ENCODE data around the gene NOL3.

Gene NOL3

GRCh38 chr16:67183284-67183626 lies 12.9 kb downstream of the NOL3 start:
- H3K27ac ChIP-seq, result peak overlapping the region; percentile 95
- TF ChIP-seq CTCF (conservative IDR thresholded peaks at IDR 0.05; ENCODE audit: low read depth), result no peak
- no peak for DNase-seq (ENCODE audit: low spot score)
- POLR2A ChIA-PET (ENCODE audit: low non-redundant PET), result no interaction called here
- CTCF ChIA-PET, result interaction anchor here (0.5 to 1.0 kb wide), 2 partner anchors 28 to 113 kb away, joined by 3 to 6 read pairs; no protein-coding TSS in a partner anchor

GRCh38 chr16:67183627-67184452 lies 13.5 kb downstream of the NOL3 start, which contains the start of gene MATCAP1:
TSS of gene MATCAP1 (minus strand) at chr16:67183963. CDS start at chr16:67180610, 3,353 bp downstream.
- peak within 1 kb of the TSS; percentile 95 for H3K27ac ChIP-seq
- ChIA-PET CTCF (interaction anchor here (0.5 to 2.0 kb wide), 7 partner anchors 14 to 967 kb away, joined by 3 to 9 read pairs (median 4); no protein-coding TSS in a partner anchor), POLR2A (ENCODE audit: low non-redundant PET) (no interaction called here)
- no peak for TF ChIP-seq CTCF (conservative IDR thresholded peaks at IDR 0.05; ENCODE audit: low read depth)
- peak; percentile 99 for DNase-seq (ENCODE audit: low spot score)

- no peak for TF ChIP-seq CTCF (conservative IDR thresholded peaks at IDR 0.05; ENCODE audit: low read depth)
- DNase-seq (ENCODE audit: low spot score), result no peak
- H3K27ac ChIP-seq, result peak overlapping the region; percentile 95
- POLR2A ChIA-PET (ENCODE audit: low non-redundant PET), result no interaction called here
- CTCF ChIA-PET, result interaction anchor here (0.6 to 2.0 kb wide), 14 partner anchors 9 to 966 kb away, joined by 3 to 9 read pairs (median 4); partner anchors contain the start of genes NOL3 and TMEM208
Measured at GRCh38 chr16:67184453-67184994, 14.2 kb downstream of the NOL3 start.

GRCh38 chr16:67184995-67185650 lies 14.8 kb downstream of the NOL3 start:
- peak; percentile 86 for TF ChIP-seq CTCF (conservative IDR thresholded peaks at IDR 0.05; ENCODE audit: low read depth)
- H3K27ac ChIP-seq, result peak overlapping the region; percentile 95
- CTCF ChIA-PET, result interaction anchor here (0.6 to 2.0 kb wide), 15 partner anchors 9 to 965 kb away, joined by 3 to 9 read pairs (median 4); partner anchors contain the start of genes NOL3, TMEM208 and TRADD
- peak; percentile 70 for DNase-seq (ENCODE audit: low spot score)
- POLR2A ChIA-PET (ENCODE audit: low non-redundant PET), result no interaction called here

GRCh38 chr16:67185651-67186134 lies 15.4 kb downstream of the NOL3 start:
- POLR2A ChIA-PET (ENCODE audit: low non-redundant PET), result no interaction called here
- CTCF ChIA-PET, result interaction anchor here (0.6 to 2.0 kb wide), 9 partner anchors 10 to 232 kb away, joined by 3 to 9 read pairs (median 6); partner anchors contain the start of genes NOL3, TMEM208 and TRADD
- no peak for DNase-seq (ENCODE audit: low spot score)
- TF ChIP-seq CTCF (conservative IDR thresholded peaks at IDR 0.05; ENCODE audit: low read depth), result peak; percentile 50
- peak overlapping the region; percentile 95; the same call in 1 of the 2 replicates for H3K27ac ChIP-seq

- no peak for TF ChIP-seq CTCF (conservative IDR thresholded peaks at IDR 0.05; ENCODE audit: low read depth)
- DNase-seq (ENCODE audit: low spot score), result no peak
- ChIA-PET CTCF (interaction anchor here (0.6 to 0.7 kb wide), 2 partner anchors 15 to 459 kb away, joined by 3 read pairs; no protein-coding TSS in a partner anchor), POLR2A (ENCODE audit: low non-redundant PET) (interaction anchor here (0.6 kb wide), 1 partner anchor 235 kb away, joined by 3 read pairs; no protein-coding TSS in a partner anchor)
- peak overlapping the region; percentile 21 for H3K27ac ChIP-seq
Measured at GRCh38 chr16:67186550-67186950, 16.2 kb downstream of the NOL3 start.

Data from RWPE1 (cell line).